A549 (cell line): Measurements from ENCODE around the gene MIR17HG. TPM values are rescaled to one million over a fixed set of nuclear protein-coding genes. Genes with fewer than 3 reads are reported as not detected.

Source experiments
- ATAC-seq, 2 experiments: fragments of 200-7000 bp in 1 of 2; fragments of >200 bp in 1 of 2; cut with Nextera tagmentation in 1 of 2; cut with Tn5 transposase in 1 of 2; 3 replicates each; pipeline versions ENCODE4 v1.8.0 to v1.9.1; 2018 to 2020; ENCODE audit warnings: mild to moderate bottlenecking in 1 of 2, moderate library complexity in 1 of 2
- CTCF ChIA-PET: fragments of 300-600 bp; sonication (Branson Sonifier 250); formaldehyde crosslinking; extraction: SDS; loops from one replicate; lab custom pipeline; 2021; ENCODE audit warnings: antibody characterized with exemption, inconsistent platforms; lab: Yijun Ruan, JAX
- POLR2A ChIA-PET: fragments of 350-600 bp; formaldehyde crosslinking; extraction: SDS; loops from one replicate; lab custom pipeline; 2021; ENCODE audit warnings: antibody characterized with exemption, inconsistent platforms; lab: Yijun Ruan, JAX
- DNase-seq, 2 experiments: peaks; one replicate each; pipeline versions ENCODE4 v3.0.0 to v3.0.0-alpha.2; 2011 to 2016; ENCODE audit warnings: low read depth in 1 of 2, low spot score in 1 of 2
- FAIRE-seq: peaks from 2 replicates; lab custom pipeline; 2011; peaks lifted over from hg19 to GRCh38; lab: Jason Lieb, UNC
- H3K27ac ChIP-seq, 2 experiments: fragments of >200 bp; sonication (Bioruptor Twin); formaldehyde crosslinking; 3 replicates each; pipeline ENCODE4 v1.5.1; 2016 to 2017
- H3K4me1 ChIP-seq: fragments of >200 bp; sonication (Bioruptor Twin); formaldehyde crosslinking; 3 replicates; pipeline ENCODE4 v1.6.1; 2016
- H3K4me2 ChIP-seq: fragments of >200 bp; sonication (Bioruptor Twin); formaldehyde crosslinking; 3 replicates; pipeline ENCODE4 v1.6.1; 2016
- H3K4me3 ChIP-seq: fragments of >200 bp; sonication (Bioruptor Twin); formaldehyde crosslinking; 3 replicates; pipeline ENCODE4 v1.5.1; 2016
- H3K9me3 ChIP-seq: fragments of >200 bp; sonication (Bioruptor Twin); formaldehyde crosslinking; 3 replicates; pipeline ENCODE4 v1.6.1; 2016
- BHLHE40 ChIP-seq: IDR thresholded peaks from 2 replicates; pipeline ENCODE4 v1.6.1; 2012; ENCODE audit warnings: low read depth, low read length, inconsistent platforms
- CBX8 ChIP-seq: fragments of 200-600 bp; sonication (generic); IDR thresholded peaks from 2 replicates; pipeline ENCODE4 v1.6.1; 2016
- CEBPB ChIP-seq, 2 experiments: fragments of >200 bp in 1 of 2; sonication (Bioruptor Twin) in 1 of 2; formaldehyde crosslinking in 1 of 2; IDR thresholded peaks; 2 replicates each; pipeline ENCODE4 v1.6.1; 2012 to 2016
- CHD2 ChIP-seq: fragments of 150-350 bp; IDR thresholded peaks from 2 replicates; pipeline ENCODE4 v1.6.1; 2014; ENCODE audit warnings: low read length; ENCODE audit not compliant: partially characterized antibody
- CHD4 ChIP-seq: fragments of 200-600 bp; sonication (generic); IDR thresholded peaks from 2 replicates; pipeline ENCODE4 v1.6.1; 2016; ENCODE audit warnings: antibody characterized with exemption, mild to moderate bottlenecking, borderline replicate concordance
- EHF ChIP-seq: fragments of 250-450 bp; sonication (Bioruptor Pico); IDR thresholded peaks from 2 replicates; pipeline ENCODE4 v1.5.0; 2020; ENCODE audit warnings: mild to moderate bottlenecking
- HDAC2 ChIP-seq: fragments of 200-600 bp; sonication (generic); IDR thresholded peaks from 2 replicates; pipeline ENCODE4 v1.6.1; 2016
- HEYL ChIP-seq: fragments of 250-450 bp; sonication (Bioruptor Pico); IDR thresholded peaks from 2 replicates; pipeline ENCODE4 v1.8.0; 2021; ENCODE audit warnings: mild to moderate bottlenecking, moderate library complexity
- HOXB13 ChIP-seq: fragments of 250-450 bp; sonication (Bioruptor Pico); IDR thresholded peaks from 2 replicates; pipeline ENCODE4 v1.5.0; 2020; ENCODE audit warnings: low read depth, mild to moderate bottlenecking, moderate library complexity
- HOXB5 ChIP-seq: fragments of 250-450 bp; sonication (Bioruptor Pico); IDR thresholded peaks from 2 replicates; pipeline ENCODE4 v1.5.0; 2020; ENCODE audit warnings: mild to moderate bottlenecking, moderate library complexity
- JUNB ChIP-seq: fragments of >200 bp; sonication (Bioruptor Twin); formaldehyde crosslinking; IDR thresholded peaks from 2 replicates; pipeline ENCODE4 v1.6.1; 2016
- KDM1A ChIP-seq: fragments of 200-600 bp; sonication (generic); IDR thresholded peaks from 2 replicates; pipeline ENCODE4 v1.6.1; 2016; ENCODE audit warnings: low read depth, mild to moderate bottlenecking
- MAZ ChIP-seq: fragments of 150-350 bp; IDR thresholded peaks from 2 replicates; pipeline ENCODE4 v1.6.1; 2014; ENCODE audit warnings: antibody characterized with exemption, low read depth, low read length, borderline replicate concordance
- NFE2L2 ChIP-seq: fragments of 150-350 bp; conservative IDR thresholded peaks from 2 replicates; pipeline ENCODE4 v1.6.1; 2014; ENCODE audit warnings: low read length
- PBX3 ChIP-seq: IDR thresholded peaks from 2 replicates; pipeline ENCODE4 v1.6.1; 2012
- PHF8 ChIP-seq: fragments of 200-600 bp; sonication (generic); IDR thresholded peaks from 2 replicates; pipeline ENCODE4 v1.6.1; 2016; ENCODE audit warnings: low read depth, mild to moderate bottlenecking, antibody characterized with exemption, moderate library complexity, borderline replicate concordance
- POLR2AphosphoS2 ChIP-seq: conservative IDR thresholded peaks from 2 replicates; pipeline ENCODE4 v1.6.1; 2012; ENCODE audit warnings: low read length, improper control_type of control experiment, inconsistent platforms
- RAD21 ChIP-seq, 2 experiments: fragments of >200 bp in 1 of 2; sonication (Bioruptor Twin) in 1 of 2; formaldehyde crosslinking in 1 of 2; IDR thresholded peaks in 1 of 2; conservative IDR thresholded peaks in 1 of 2; 2 replicates in 1 of 2; 3 replicates in 1 of 2; pipeline ENCODE4 v1.6.1; 2012 to 2018; ENCODE audit warnings: inconsistent platforms in 1 of 2
- RARB ChIP-seq: fragments of 250-450 bp; sonication (Bioruptor Pico); IDR thresholded peaks from 2 replicates; pipeline ENCODE4 v1.8.0; 2021; ENCODE audit warnings: mild to moderate bottlenecking, moderate library complexity
- REST ChIP-seq: fragments of 200-600 bp; sonication (generic); IDR thresholded peaks from 2 replicates; pipeline ENCODE4 v1.6.1; 2016; ENCODE audit warnings: antibody characterized with exemption, mild to moderate bottlenecking, moderate library complexity
- SMC3 ChIP-seq: fragments of >200 bp; sonication (Bioruptor Twin); formaldehyde crosslinking; IDR thresholded peaks from 3 replicates; pipeline ENCODE4 v1.6.1; 2018; ENCODE audit warnings: inconsistent platforms
- WGBS: methylation state at CpG from one replicate; pipeline ENCODE4 v1.1.6; 2017; ENCODE audit errors: missing lambda C conversion rate; 5-methylcytosine and 5-hydroxymethylcytosine counted together
- polyA plus RNA-seq, 4 experiments: library from polyadenylated mRNA; depleted of rRNA in 3 of 4; stranded (reverse); fragments of >200 nt; fragmentation: RNase III in 1 of 4; extraction: RNeasy Plus Mini Kit Qiagen cat#74134 plus additional on column Dnase treatment in 1 of 4; gene quantifications; 2 replicates in 3 of 4; 3 replicates in 1 of 4; pipeline ENCODE4 v1.2.3, GENCODE V29; 2011 to 2017

The MIR17HG gene
- polyA plus RNA-seq, 2 of the 4 experiments (the other 2 are of a cell fraction): 4.9 to 7.3 TPM

GRCh38 chr13:91307887-91308286 is 39.6 kb upstream of the MIR17HG start:
- Histone ChIP-seq H3K9me3 (no peaks in the 10 kb centered on the region), H3K4me3 (no peak overlapping the region), H3K27ac (no peak overlapping the region), H3K4me2 (no peak overlapping the region), H3K4me1 (no peaks in the 10 kb centered on the region)
- FAIRE-seq: no peak
- no peak for ATAC-seq
- WGBS: 27% methylated on average over 2 of the region's 2 CpGs
- ChIA-PET POLR2A (no interaction called here), CTCF (no interaction called here)
- no peak for DNase-seq
- TF ChIP-seq JUNB (no peak), CBX8 (no peak), CEBPB (IDR thresholded peaks at IDR 0.05) (no peak), MAZ (no peak), RAD21 (conservative IDR thresholded peaks at IDR 0.05 in 1 of 2, IDR thresholded peaks at IDR 0.05 in 1 of 2) (no peak)

- FAIRE-seq: no peak
- H3K4me3 ChIP-seq: no peak overlapping the region
- ChIA-PET CTCF (no interaction called here), POLR2A (no interaction called here)
- 2% methylated on average over 2 of the region's 2 CpGs for WGBS
- ATAC-seq: no peak
- no peaks in the 10 kb centered on the region for H3K4me1 ChIP-seq
- no peaks in the 10 kb centered on the region for H3K9me3 ChIP-seq
- no peak overlapping the region for H3K27ac ChIP-seq
- TF ChIP-seq PBX3 (no peak), HOXB5 (CRISPR knock-in tag) (no peak), JUNB (no peak), HOXB13 (CRISPR knock-in tag) (no peak), REST (no peak), PHF8 (no peak), SMC3 (no peak)
- H3K4me2 ChIP-seq: no peak overlapping the region
- no peak for DNase-seq
Observed at GRCh38 chr13:91308299-91308698, 39.2 kb upstream of the MIR17HG start.

- no peak overlapping the region for H3K4me3 ChIP-seq
- H3K27ac ChIP-seq: no peak overlapping the region
- ATAC-seq: 0 out of 6 replicates have a peak, but pooled peaks of 1 of the 2 experiments have one; percentile 30
- WGBS: 39% methylated on average over 4 of the region's 4 CpGs
- ChIA-PET POLR2A (no interaction called here), CTCF (no interaction called here)
- no peaks in the 10 kb centered on the region for H3K4me1 ChIP-seq
- no peak for DNase-seq
- H3K9me3 ChIP-seq: no peaks in the 10 kb centered on the region
- no peak overlapping the region for H3K4me2 ChIP-seq
- no peak for FAIRE-seq
- no peak for TF ChIP-seq KDM1A
- TF ChIP-seq BHLHE40: no peak
- TF ChIP-seq EHF (CRISPR knock-in tag): no peak
- no peak for TF ChIP-seq HEYL
- TF ChIP-seq POLR2AphosphoS2: no peak
- TF ChIP-seq HDAC2: no peak
- no peak for TF ChIP-seq RARB (CRISPR knock-in tag)
- no peak for TF ChIP-seq CHD2
- no peak for TF ChIP-seq CHD4
- no peak for TF ChIP-seq NFE2L2
Observed at GRCh38 chr13:91311491-91311890, 36.0 kb upstream of the MIR17HG start.
